ACHN (cell line): ENCODE data around the gene YDJC.
"Not testable (repeated sequence)": the region's sequence is repeated elsewhere in the genome, so short reads cannot be mapped to it uniquely, and the experiment has no call there.

Source experiments
- DNase-seq: peaks from one replicate; pipeline ENCODE4 v3.0.0-alpha.2; 2015
- in situ Hi-C: cut with HindIII; loops from 2 replicates; pipeline ENCODE4 v1.10.0; 2017; ENCODE audit warnings: low sequenced_read_pairs, low pct_ligation_motif_present, low pct_unique_long_range_greater_than_20kb

YDJC gene

DNA sequence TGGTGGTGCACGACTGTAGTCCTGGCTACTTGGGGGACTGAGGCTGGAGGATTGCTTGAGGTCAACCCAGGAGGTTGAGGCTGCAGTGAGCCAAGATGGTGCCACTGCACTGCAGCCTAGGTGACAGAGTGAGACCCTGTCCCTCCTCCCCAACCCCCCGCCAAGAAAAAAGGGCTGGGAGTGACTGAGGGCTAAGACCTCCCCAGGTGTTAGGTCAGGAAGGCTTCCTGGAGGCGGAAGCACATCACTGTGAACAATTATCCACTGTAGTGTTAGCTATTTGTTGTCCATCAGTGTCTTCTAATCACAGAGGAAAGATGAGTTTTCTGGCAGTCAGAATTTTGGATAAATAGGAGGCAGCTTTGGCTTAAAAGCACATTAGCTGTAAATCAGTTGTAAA is 8.8 kb downstream of the YDJC start:
- in situ Hi-C loops: no loop called here
- DNase-seq: no peak

DNA sequence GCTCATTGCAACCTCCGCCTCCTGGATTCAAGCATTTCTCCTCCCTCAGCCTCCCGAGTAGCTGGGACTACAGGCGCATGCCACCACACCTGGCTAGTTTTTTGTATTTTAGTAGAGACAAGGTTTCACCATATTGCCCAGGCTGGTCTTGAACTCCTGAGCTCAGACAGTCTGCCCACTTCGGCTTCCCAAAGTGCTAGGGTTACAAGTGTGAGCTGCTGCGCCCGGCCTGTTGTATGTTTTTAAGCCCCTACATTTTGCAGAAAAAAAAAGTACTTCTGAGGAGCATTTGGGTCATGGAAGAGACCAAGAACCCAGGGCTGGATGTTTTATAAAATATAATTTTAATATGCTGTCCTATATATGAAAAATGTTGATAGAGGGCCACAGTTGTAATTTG is 12.5 kb downstream of the YDJC start:
- DNase-seq, in situ Hi-C loops: not testable (repeated sequence)

DNA sequence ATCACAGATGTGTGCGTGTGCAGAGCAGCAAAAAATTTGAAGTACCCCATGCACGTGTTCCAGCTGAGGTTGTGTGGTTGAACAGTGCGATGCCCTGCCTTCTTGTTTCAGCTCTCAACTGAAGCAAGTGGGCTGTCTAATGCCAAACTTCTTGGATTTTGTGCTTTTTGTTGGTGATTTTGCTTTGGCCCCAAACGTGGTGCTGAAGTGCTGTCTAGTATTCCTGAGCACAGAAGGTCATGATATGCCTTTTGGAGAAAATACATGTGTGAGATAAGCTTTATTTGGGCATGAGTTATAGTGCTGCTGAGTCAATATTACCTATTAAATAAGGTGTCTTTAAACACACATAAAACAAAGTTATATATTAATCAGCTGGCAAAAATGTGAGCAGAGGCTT is 14.1 kb downstream of the YDJC start:
- in situ Hi-C loops: no loop called here

DNA sequence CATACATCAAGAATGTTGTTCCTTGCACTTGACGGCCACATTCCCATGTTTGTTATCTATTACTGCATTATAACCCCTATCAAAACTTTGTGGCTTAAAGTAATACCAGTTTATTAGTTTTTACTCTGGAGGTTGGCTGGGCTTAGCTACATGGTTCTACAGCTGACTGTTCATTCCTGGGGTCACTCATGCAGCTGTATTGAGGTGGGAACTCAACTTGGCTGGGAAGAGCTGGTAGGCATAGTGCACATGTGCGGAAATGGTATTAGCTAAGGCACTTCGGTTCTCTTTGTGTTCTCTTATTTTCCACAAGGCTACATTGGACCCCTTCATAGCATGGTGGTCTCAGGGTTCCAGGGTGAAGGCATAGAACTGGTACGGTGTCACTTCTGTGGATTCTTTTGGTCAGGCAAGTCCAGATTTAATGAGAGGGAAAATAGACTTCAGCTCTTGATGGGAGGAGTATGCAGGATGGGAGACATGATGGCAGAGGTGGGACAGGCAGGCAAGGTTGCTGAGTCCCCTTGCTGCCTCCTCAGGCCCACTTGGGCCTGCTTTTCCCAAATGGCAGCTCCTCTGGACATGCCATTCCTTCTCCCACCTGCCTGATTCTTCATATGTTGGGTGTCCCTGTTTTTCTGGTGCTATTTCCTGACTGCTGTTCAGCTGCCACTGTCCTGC is 16.1 kb downstream of the YDJC start:
- no peak for DNase-seq
- in situ Hi-C loops: no loop called here

More for the DNA sequence above, 14.1 kb downstream of the YDJC start:
- DNase-seq: no peak

DNA sequence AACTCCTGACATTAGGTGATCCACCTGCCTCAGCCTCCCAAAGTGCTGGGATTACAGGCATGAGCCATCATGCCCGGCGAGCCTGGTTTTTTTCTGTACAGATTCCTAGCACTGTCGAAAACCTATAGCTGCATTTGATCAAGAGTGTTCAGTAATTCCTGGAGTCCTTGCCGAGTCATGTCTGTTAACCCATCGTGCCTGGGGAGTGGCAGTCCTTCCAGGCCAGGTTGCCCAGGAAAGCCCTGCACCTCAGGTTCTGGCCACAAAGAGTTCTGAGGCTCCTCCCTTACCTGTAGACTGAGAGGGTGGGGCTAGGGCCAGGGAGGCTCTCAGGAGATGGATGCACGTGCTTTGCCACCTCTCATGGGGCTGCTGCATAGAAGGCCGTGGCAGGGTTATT is 17.0 kb downstream of the YDJC start:
- in situ Hi-C loops: no loop called here
- DNase-seq: no peak

DNA sequence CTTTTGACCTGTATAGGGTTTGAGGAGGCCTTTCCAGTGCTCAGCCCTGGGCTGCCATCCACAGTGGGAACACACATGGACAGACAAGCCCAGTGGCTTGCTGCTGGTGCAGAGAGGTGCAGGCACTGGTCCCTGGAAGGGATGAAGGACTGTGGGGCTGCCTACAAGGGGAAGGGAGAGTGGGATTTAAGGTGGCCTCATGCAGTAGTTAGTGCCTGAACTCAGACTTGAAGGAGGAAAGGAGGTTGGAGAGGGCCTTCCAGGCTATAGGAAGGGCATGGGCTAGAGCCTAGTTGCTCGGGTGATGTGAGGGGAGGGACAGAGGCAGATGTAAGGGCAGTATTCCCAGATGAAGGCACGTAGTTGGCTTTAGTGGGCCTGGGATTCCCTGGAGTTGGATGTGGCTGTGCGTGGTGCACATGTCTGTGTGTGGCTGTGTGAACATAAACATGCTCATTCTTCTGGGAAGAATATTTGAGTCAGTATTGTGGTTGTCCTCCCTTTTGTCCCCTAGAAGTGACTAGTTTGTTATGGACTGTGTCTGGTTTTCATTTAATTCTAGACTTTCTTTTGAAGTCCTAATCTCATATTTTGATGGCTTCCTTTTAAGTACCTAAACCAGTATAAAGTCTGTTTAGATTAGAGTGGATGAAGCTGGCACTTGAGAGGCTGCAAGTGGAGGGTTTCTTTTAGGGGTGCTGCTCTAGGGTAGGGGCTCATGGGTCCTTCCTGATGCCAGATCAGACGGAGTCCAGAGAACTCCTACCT is 18.4 kb downstream of the YDJC start:
- no peak for DNase-seq
- in situ Hi-C loops: no loop called here

DNA sequence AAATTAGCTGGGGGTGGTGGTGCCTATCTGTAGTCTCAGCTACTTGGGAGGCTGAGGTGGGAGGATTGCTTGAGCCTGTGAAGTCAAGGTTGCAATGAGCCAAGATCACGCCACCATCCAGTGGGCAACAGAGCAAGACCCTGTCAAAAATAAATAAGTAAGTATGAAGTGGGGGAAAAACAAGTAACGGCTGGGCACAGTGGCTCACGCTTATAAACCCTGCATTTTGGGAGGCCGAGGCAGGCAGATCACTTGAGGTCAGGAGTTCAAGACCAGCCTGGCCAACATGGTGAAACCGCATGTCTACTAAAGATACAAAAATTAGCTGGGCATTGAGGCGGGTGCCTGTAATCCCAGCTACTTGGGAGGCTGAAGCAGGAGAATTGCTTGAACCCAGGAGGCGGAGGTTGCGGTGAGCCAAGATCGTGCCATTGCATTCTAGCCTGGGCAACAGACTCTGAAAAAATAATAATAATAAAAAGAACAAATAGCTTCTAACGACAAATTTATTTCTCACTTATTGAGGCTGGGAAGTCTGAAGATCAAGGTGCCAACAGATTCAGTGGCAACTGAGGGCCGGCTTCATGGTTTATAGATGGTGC is 20.2 kb downstream of the YDJC start:
- in situ Hi-C loops, DNase-seq: not testable (repeated sequence)

DNA sequence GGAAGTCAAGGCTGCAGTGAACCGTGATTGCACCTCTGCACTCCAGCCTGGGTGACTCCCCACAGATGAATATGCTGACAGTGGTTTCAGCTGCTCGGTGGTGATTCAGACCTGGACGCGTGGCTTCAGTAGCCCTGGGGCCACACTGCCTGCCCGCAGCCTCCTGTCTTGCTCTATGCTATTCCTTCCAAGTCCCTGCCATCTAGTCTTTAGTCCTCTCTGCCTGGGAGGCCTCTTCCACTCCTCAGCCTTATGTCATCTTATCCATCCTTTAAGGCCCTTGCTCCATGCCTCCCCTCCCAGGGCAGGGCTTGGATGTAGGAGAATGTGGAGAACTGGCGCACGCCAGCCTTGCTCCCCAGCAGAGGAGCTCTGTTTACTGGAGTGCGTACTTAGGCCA is 23.0 kb downstream of the YDJC start:
- in situ Hi-C loops: no loop called here
- no peak for DNase-seq

DNA sequence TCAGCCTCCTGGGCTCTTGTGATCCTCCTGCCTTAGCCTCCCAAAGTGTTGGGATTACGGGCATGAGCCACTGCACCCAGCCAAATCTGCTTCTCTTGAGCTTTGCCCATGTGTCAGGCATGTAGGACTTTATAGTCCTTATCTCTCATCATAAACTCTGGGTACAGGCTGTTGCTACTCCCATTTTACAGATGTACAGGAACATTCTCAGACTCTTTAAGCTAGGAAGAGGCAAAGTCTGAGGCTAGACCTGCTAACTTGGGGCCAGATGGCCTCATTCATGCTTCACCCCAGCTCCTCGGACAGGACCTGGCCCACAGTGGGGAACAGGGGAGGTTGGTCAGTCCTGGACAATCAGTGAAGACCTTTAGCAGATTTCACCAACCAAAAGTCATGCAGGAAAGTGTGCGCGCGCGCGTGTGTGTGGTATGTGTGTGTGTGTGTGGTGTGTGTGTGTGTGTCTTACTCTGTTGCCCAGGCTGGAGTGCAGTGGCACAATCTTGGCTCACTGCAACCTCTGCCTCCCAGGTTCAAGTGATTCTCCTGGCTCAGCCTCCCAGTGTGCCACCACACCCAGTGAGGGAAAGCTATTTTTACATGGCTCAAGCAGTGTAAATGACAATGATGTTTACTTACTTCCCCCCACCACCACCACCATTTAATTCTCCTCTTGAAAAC is 23.8 kb downstream of the YDJC start:
- in situ Hi-C loops: no loop called here
- DNase-seq: no peak

DNA sequence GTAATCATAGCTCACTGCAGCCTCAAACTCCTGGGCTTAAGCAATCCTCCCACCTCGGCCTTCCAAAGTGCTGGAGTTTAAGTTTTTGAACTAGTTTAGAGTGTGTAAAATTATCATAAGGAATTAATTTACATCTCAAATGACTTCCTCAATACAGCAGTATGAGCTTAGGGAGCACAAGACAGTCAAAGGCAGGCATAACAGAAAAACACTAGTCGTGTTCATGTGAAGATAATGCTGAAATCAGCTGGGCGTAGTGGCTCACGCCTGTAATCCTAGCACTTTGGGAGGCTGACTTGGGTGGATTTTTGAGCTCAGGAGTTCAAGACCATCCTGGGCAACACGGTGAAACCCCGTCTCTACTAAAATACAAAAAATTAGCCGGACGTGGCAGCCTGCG is 25.8 kb downstream of the YDJC start:
- no peak for DNase-seq
- in situ Hi-C loops: no loop called here

DNA sequence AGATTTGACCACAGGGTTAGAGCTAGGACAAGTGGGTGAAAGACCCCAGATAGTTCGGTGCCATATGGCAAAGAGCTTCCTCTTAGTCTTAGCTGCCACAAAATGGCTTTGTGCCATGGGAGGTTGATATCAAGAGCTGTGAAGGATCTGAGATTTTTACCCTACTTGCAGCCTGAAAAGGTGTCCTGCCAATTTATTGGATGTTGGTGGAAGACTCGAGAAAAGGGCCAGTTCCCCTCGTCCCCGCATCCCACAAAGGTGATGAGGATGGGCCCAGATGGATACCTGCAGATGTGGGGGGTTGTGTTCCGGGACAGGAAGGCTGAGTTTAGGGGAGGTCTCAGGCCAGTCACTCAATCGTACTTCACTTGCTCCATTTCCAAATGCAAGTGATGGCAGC is 27.2 kb downstream of the YDJC start:
- in situ Hi-C loops: no loop called here
- no peak for DNase-seq

DNA sequence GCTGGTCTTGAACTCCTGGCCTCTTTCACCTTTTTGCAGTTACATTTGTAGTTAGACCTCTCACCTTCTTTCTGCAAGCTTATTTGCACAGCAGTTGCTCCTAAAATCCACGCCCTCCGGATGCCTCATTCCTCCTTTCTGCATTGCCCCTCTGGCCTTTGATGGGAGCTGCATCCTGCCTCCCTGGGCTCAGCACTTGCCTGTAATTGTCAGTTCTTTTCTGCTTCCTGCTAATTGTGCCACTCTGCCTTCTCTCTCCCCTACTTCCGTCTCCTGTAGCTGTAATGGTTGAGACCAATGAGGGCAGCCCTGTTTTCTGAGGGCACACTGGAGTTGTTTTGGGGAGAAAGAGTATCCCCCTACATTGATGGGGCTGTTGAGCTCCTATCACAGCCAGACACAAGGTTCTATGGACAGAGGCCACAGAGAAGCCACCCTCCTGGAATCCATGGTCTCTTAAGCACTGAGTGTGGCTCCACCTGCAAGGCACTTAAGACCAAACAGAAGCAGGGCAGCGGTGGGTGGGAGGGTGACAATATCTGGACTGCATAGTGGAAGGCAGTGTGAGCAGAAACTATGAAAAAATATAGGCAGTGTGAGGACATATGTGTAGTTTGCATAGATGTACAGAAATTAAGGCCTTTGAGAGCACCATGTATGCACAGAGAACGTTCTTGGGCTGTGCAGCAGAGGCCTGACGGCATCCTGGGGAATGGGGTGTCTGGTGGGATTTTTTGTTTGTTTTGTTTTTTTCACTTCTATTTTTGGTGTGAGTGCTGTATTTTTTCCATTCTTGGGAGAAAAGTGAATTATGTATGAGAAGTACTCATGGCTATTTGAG is 30.5 kb downstream of the YDJC start:
- no peak for DNase-seq
- in situ Hi-C loops: no loop called here

DNA sequence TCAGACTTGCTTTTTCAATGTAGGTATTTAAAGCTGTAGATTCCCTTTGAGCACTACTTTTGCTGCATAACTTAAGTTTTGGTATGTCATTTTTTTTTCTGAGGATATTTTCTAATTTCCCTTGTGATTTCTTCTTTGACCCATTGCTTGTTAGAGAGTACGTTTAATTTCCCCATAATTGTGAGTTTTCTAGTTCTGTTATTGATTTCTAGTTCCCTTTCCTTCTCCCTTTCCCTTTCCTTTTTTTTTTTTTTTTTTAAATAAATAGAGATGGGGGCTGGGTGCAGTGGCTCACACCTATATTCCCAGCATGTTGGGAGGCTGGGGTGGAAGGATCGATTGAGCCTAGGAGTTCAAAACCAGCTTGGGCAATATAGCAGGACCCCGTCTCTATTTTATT is 31.5 kb downstream of the YDJC start:
- DNase-seq: no peak
- in situ Hi-C loops: no loop called here

DNA sequence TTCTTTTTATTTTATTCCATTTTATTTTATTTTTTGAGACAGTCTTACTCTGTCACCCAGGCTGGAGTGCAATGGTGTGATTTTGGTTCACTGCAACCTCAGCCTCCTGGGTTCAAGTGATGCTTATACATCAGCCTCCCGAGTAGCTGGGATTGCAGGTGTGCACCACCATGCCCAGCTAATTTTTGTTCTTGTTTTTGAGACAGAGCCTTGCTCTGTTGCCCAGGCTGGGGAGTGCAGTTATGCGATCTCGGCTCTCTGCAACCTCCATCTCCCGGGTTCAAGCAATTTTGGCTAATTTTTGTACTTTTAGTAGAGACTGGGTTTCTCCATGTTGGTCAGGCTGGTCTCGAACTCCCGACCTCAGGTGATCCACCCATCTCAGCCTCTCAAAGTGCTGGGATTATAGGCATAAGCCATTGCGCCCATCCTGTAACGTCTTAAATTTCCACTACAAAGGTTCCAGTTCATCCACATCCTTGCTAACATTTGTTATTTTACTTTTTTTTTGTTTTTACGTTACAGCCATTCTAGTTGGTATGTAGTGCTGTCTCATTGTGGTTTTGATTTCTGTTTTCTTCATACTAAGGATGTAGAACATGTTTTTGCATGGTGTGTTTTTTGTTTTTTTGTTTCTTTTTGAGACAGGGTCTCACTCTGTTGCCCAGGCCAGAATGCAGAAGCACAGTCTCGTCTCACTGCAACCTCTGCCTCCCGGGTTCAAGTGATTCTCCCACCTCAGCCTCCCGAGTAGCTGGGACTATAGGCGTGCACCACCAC is 33.3 kb downstream of the YDJC start:
- in situ Hi-C loops: not testable (repeated sequence)

DNA sequence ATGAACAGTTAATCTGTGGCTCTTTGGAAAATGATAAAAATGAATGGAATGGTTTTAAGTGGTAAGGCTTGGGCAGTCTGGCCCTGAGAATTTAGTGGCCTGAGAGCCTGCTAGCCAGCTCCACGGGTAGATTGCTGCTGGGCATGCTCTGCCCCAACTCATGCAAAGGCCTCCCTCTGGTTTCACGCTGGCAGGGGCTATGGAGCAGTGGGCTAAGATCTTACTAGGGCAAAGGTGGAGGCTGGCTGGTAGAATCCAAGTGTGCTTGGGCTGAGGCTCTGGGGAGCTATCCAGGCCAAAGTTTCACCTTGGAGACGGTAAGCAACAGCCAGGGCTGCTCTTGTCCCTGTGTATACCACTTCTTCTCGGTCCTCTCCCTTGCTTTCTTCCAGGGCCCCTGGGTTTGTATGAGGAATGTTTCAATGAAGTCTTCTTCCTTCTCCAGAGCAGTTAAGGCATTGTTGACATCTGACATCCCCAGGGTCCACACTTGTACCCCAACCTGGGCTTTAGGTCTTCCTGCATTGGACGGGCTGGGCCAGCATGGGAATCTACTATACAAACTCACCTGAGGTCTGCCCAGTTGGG is 34.9 kb downstream of the YDJC start:
- in situ Hi-C loops: no loop called here
- DNase-seq: no peak

More for the DNA sequence above, 33.3 kb downstream of the YDJC start:
- DNase-seq: not testable (repeated sequence)

DNA sequence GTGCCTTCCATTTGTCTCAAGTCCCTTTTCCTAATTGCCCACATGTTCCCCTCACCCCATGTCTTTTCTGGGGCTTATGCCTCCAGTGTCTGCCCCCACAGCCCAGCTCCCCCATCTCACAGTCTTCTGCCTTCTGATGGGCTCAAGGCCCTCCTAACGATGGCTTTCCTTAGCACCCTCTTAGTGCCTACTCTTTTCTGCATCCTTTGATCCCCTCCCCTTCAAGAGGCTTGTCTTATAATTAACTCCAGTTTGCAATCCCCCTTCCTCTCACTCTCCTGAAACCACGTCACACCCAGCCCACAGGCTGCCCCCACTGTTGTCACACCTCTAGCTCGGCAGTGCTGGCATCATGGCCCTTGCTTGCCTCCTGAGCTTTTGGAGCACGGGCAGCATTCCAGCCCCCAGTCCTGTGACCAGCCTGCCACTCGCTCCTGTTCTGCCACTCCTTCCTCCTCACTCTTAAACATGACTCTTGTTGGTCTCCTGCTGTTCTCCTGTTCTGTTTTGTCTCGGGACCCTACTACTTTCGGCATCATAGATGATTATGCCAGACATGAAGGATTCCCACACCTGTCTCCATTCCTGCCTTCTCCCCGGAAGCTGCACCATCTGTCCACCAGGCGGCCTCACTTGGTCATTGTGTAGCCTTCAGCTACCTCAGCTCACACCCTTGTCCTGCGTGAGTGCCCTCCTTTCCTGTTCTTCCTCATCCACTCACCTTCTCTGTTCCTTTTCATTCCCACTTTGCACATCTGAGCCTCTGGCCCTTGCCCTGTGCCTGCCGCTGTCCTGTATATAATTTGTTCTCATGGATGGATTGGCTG is 36.2 kb downstream of the YDJC start:
- in situ Hi-C loops: no loop called here
- no peak for DNase-seq

DNA sequence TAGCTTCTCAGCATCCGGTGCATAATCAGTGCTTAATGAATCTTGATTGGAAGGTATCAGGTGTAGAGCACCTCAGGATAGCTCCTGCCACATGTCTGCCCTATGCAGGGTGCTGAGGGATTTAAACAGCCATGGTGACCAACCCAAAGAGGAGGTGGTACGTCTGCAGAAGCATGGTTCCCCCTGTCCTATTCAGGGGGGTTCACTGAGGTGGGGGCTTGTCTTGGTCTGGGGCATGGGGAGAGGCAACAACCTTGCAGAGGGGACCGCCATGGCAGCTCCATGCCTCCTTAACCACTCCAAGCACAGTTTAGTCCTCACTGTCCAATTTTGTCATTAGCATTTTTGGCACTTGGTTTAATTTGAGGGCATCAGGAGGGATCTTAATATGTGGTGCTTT is 37.4 kb downstream of the YDJC start:
- in situ Hi-C loops: no loop called here
- DNase-seq: no peak
